GM13977 (cell line): ENCODE results near the gene AUTS2.

Experiments used
- DNase-seq: peaks from one replicate; pipeline ENCODE4 v3.0.0; 2012; ENCODE audit warnings: low spot score
- CTCF ChIP-seq: IDR thresholded peaks from 2 replicates; pipeline ENCODE4 v1.5.1; 2012; ENCODE audit warnings: mild to moderate bottlenecking, control low read depth; ENCODE audit not compliant: insufficient read depth; ENCODE audit errors: extremely low read depth, missing control alignments
- in situ Hi-C: fragments of 300-500 bp; cut with MboI; formaldehyde crosslinking; loops from one replicate; pipeline ENCODE4 v1.12.0; 2022; ENCODE audit warnings: low sequenced_read_pairs, low pct_unique_long_range_greater_than_20kb, mixed read lengths, inconsistent platforms; ENCODE audit not compliant: unreplicated experiment

The AUTS2 gene

GRCh38 chr7:70574970-70575799 is 976.9 kb downstream of the AUTS2 start:
- DNase-seq = no peak
- no peak for TF ChIP-seq CTCF
- in situ Hi-C loops = no loop called here

- DNase-seq = no peak
- in situ Hi-C loops = no loop called here
- no peak for TF ChIP-seq CTCF
Measured at GRCh38 chr7:70577078-70577477, 978.8 kb downstream of the AUTS2 start.

GRCh38 chr7:70578131-70578530 is 979.9 kb downstream of the AUTS2 start:
- DNase-seq = no peak
- no peak for TF ChIP-seq CTCF
- in situ Hi-C loops = no loop called here

GRCh38 chr7:70579397-70580097 is 981.3 kb downstream of the AUTS2 start:
- DNase-seq = no peak
- in situ Hi-C loops = no loop called here

GRCh38 chr7:70580161-70580560 is 981.9 kb downstream of the AUTS2 start:
- in situ Hi-C loops = no loop called here
- no peak for TF ChIP-seq CTCF

More at GRCh38 chr7:70579397-70580097, 981.3 kb downstream of the AUTS2 start:
- no peak for TF ChIP-seq CTCF

GRCh38 chr7:70582927-70583895 is 984.9 kb downstream of the AUTS2 start:
- in situ Hi-C loops = no loop called here
- no peak for TF ChIP-seq CTCF
- no peak for DNase-seq

More at GRCh38 chr7:70580161-70580560, 981.9 kb downstream of the AUTS2 start:
- DNase-seq = no peak
